Urothelium cell line (cell line): ENCODE results near the gene PLXNA4.
"Not testable (repeated sequence)": the region's sequence is repeated elsewhere in the genome, so short reads cannot be mapped to it uniquely, and the experiment has no call there.

Source experiments
- DNase-seq: peaks from one replicate; pipeline ENCODE4 v3.0.0; 2011; ENCODE audit warnings: low spot score, mixed read lengths
- FAIRE-seq: peaks from 2 replicates; lab custom pipeline; 2011; peaks lifted over from hg19 to GRCh38; lab: Jason Lieb, UNC

The PLXNA4 gene

GRCh38 chr7:132191418-132191817 is 384.9 kb downstream of the PLXNA4 start:
- DNase-seq = no peak
- FAIRE-seq = no peak

GRCh38 chr7:132190683-132191082 is 385.6 kb downstream of the PLXNA4 start:
- DNase-seq (no peak), FAIRE-seq (no peak)

- DNase-seq (no peak), FAIRE-seq (no peak)
Observed at GRCh38 chr7:132189881-132190280, 386.4 kb downstream of the PLXNA4 start.

- DNase-seq = no peak
- no peak for FAIRE-seq
Observed at GRCh38 chr7:132187869-132188789, 388.1 kb downstream of the PLXNA4 start.

GRCh38 chr7:132187391-132187790 is 388.9 kb downstream of the PLXNA4 start:
- DNase-seq (no peak), FAIRE-seq (no peak)

- no peak for DNase-seq
- no peak for FAIRE-seq
Observed at GRCh38 chr7:132185150-132185549, 391.1 kb downstream of the PLXNA4 start.

GRCh38 chr7:132183781-132184380 is 392.4 kb downstream of the PLXNA4 start:
- DNase-seq = no peak
- no peak for FAIRE-seq

- FAIRE-seq = no peak
- DNase-seq = no peak
Observed at GRCh38 chr7:132182992-132183391, 393.3 kb downstream of the PLXNA4 start.

- DNase-seq (no peak), FAIRE-seq (no peak)
Observed at GRCh38 chr7:132181946-132182685, 394.2 kb downstream of the PLXNA4 start.

- no peak for DNase-seq
- FAIRE-seq = no peak
Observed at GRCh38 chr7:132181371-132181770, 394.9 kb downstream of the PLXNA4 start.

- DNase-seq (no peak), FAIRE-seq (no peak)
Observed at GRCh38 chr7:132180481-132180880, 395.8 kb downstream of the PLXNA4 start.

GRCh38 chr7:132179681-132180080 is 396.6 kb downstream of the PLXNA4 start:
- no peak for FAIRE-seq
- no peak for DNase-seq

- no peak for FAIRE-seq
Observed at GRCh38 chr7:132179080-132179430, 397.2 kb downstream of the PLXNA4 start.

GRCh38 chr7:132178402-132179079 is 397.7 kb downstream of the PLXNA4 start:
- not testable (repeated sequence) for FAIRE-seq, DNase-seq

More at GRCh38 chr7:132179080-132179430, 397.2 kb downstream of the PLXNA4 start:
- no peak for DNase-seq

GRCh38 chr7:132177708-132178401 is 398.4 kb downstream of the PLXNA4 start:
- FAIRE-seq = no peak
- no peak for DNase-seq

- DNase-seq = no peak
- no peak for FAIRE-seq
Observed at GRCh38 chr7:132176719-132177118, 399.6 kb downstream of the PLXNA4 start.

GRCh38 chr7:132171130-132171576 is 405.1 kb downstream of the PLXNA4 start:
- DNase-seq (no peak), FAIRE-seq (no peak)

GRCh38 chr7:132169730-132170129 is 406.5 kb downstream of the PLXNA4 start:
- DNase-seq (no peak), FAIRE-seq (no peak)

- DNase-seq = no peak
- FAIRE-seq = no peak
Observed at GRCh38 chr7:132168239-132168638, 408.0 kb downstream of the PLXNA4 start.

- not testable (repeated sequence) for FAIRE-seq, DNase-seq
Observed at GRCh38 chr7:132165695-132166094, 410.6 kb downstream of the PLXNA4 start.
